ENCODE measurements around the gene TSPAN12.
"Not testable (repeated sequence)": the region's sequence is repeated elsewhere in the genome, so short reads cannot be mapped to it uniquely, and the experiment has no call there.

TSPAN12 gene, protein sequence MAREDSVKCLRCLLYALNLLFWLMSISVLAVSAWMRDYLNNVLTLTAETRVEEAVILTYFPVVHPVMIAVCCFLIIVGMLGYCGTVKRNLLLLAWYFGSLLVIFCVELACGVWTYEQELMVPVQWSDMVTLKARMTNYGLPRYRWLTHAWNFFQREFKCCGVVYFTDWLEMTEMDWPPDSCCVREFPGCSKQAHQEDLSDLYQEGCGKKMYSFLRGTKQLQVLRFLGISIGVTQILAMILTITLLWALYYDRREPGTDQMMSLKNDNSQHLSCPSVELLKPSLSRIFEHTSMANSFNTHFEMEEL

DNA sequence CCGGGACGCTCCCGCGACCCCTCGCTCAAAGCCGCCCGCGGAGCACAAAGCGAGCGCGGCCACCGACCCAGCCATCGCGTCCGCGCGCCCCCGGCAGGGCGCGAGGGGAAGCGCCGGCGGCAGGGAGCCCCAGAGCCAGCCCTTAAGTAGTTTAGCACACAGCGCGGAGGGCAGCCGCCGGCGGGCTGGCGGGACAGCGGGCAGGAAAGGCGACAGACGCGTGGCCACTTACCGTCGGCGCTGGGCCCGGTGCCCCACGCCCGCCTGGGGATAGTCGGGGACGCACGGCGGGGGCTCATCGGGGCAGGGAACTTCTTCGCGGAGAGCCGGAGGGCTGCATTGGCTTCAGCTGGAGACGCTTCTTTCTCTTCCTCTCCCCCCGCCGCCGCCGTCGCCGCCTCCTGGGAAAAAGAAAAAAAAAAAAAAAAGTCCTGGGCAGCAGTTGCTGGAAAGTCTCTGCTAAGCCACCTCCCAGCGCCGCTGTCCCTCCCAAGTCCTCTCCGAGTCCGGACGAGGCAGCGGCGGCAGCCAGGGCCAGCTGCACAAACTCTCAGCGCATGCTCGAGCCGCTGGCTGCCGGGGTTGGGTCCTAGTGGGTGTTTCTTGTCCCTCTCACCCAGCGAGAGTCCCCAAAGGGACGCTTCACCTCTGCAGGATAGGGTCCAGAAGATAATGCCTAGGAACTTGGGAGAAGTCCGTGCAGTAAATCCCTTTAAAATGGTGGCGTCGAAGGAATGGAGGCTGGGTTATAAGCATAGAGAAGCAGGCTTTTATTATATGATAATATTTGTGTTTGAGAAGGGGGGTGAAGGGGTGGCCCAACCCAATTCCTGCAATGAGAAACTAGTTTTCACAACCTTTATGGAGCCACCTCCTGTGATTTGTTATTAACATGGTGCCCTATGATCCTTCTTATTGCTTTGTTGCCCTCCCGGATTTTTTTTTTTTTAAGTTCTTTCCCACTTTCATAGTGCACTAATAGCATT, at the start of gene TSPAN12:
Gene TSPAN12, minus strand, starts transcription at position 557 of the 986 bp plus-strand sequence. CDS start 1,381 bp downstream, outside the sequence.
- DNase-seq (ENCODE audit: low spot score): peak; percentile 81
- FAIRE-seq: no peak

DNA sequence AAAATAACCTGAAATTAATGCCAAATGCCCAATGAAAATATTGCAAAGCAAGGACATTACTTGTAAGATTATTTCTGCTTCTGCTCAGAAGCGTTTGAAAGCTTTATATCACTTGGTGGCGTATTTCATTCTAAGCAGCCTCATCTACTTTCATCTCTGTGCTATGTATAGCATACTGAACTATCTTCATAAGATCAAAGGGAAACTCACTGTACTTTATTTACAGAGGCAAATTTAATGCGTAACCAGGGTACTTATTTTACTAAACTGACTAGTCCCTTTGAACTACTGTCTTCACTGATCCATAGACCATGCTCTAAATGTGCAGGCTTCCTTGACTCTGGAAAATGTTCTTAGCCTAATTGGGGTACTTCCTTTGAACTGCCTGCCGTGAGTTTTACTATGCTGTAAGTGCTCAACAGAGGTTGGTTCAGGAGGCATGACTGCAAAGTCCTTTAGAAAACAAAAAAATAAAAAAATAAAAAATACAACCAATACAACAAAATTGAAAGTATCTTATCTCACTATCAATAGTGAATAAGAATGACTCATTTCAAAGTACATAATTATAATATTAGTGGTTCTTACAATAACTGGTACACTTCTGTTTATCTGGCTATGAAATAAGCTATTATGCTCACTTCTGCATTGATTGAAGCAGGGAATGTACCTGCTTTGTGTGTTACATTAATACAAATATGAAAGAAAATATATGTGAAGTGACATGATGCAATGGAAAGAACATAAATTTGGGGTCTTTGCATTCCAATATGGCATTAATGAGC, 41.0 kb upstream of the TSPAN12 start:
- FAIRE-seq (no peak), DNase-seq (ENCODE audit: low spot score) (no peak)

DNA sequence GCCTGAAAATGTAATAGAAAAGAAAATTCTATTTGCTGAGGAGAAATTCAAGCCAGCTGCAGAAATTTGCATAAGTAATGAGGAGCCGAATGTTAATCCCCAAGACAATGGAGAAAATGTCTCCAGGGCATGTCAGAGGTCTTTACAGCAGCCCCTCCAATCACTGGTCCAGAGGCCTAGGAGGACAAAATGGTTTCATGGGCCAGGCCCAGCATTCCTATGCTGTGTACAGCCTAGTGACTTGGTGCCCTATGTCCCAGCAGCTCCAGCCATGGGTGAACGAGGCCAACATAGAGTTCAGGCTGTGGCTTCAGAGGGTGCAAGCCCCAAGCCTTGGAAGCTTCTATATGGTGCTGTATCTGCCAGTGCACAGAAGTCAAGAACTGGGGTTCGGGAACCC, 37.3 kb upstream of the TSPAN12 start:
- DNase-seq (ENCODE audit: low spot score); FAIRE-seq: not testable (repeated sequence)

DNA sequence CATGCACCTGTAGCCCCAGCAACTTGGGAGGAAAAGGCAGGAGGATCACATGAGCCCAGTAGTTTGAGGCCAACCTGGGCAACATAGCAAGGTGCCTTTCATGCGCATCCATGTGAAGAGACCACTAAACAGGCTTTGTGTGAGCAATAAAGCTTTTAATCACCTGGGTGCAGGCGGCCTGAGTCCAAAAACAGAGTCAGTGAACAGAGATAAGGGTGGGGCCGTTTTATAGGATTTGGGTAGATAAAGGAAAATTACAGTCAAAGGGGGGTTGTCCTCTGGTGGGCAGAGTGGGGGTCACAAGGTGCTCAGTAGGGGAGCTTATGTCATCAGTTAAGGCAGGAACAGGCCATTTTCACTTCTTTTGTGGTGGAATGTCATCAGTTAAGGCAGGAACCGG, 27.7 kb upstream of the TSPAN12 start:
- not testable (repeated sequence) for FAIRE-seq; DNase-seq (ENCODE audit: low spot score)

DNA sequence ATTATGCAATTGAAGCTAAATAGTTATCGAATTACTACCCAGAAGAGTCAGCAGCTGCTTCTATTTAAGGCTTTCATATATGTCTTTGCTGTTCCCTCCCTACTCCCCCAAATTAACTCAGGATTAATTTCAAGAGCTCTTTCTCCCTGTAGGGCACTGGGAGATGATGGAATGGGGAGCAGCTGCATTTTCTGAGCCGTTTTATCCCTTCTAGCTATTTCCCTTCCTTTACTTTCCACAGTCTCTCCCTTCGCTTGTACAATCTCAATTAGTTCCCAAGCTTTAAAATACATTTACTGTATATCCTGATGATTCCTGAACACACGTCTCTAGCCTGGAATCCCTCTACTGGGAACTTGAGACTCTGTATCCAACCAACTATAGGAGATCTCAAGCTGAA, 19.8 kb upstream of the TSPAN12 start:
- DNase-seq (ENCODE audit: low spot score): no peak
- FAIRE-seq: no peak

DNA sequence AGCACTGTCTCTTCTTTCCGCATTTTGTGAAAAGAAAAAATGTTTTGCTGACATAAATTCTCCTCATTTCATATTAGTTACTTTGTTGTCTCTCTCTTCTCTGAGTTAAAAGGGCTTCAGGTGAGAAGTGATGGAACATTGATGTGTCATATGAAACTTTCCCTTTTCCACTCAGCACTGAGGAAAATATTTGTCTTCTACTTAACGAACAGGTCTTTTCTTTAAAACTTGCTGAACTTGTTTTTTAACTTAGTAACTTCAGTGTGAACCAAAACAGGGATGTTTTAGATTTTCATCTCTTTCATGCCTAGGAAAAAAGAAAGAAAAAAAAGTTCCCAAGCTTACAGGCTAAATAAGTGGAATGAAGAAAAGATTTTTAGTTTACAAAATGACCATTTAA, 19.0 kb upstream of the TSPAN12 start:
- FAIRE-seq: no peak
- no peak for DNase-seq (ENCODE audit: low spot score)

DNA sequence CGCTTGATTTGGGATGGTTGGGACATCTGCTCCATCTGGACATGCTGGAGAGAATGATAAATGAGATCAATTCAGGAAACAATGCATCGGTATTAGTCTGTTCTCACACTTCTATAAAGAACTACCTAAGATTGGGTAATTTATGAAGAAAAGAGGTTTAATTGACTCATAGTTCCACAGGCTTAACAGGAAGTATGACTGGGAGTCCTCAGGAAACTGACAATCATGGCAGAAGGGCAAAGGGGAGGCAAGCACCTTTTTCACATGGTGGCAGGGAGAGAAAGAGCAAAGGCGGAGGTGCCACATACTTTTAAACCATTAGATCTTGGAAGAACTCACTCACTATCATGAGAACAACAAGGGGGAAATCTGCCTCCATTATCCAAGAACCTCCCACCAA, 16.8 kb upstream of the TSPAN12 start:
- FAIRE-seq: no peak
- no peak for DNase-seq (ENCODE audit: low spot score)

DNA sequence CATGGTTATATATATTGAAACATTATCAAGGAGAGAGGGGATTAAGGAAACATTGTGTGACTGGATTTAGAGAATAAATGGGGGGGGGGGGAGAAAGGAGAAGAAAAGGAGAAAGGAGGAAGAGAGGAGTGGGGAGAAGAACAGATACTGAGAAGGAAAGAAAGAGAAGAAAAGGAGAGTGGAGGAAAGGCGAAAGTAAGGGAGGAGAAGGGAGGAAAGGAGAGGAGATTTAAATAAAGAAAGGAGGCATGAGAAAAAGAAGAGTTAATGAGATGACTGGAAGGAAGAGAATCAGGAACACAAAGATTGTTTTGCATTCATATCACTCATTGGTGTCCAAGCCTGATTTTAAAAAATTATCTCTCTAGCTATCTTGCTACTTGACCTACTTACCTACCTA, 16.1 kb upstream of the TSPAN12 start:
- no peak for FAIRE-seq
- DNase-seq (ENCODE audit: low spot score): no peak

DNA sequence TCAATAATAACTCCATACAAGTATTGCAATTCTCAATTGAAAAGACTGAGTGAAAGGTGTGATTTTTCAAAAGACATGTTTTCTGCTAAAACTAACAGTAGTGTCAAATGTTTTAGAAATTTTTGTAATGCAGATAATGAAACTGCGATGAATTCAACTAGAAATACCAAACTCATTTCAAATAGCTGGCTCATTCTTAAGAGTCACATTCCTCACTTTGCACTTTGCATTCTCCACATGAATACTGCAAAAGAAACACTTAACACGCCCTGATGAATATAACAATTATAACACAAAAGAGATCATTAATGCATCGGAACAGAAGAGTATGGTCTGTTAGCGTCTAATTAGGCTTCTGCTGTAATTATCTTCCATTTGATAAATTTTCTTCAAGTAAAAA, 15.5 kb upstream of the TSPAN12 start:
- DNase-seq (ENCODE audit: low spot score): no peak
- no peak for FAIRE-seq

DNA sequence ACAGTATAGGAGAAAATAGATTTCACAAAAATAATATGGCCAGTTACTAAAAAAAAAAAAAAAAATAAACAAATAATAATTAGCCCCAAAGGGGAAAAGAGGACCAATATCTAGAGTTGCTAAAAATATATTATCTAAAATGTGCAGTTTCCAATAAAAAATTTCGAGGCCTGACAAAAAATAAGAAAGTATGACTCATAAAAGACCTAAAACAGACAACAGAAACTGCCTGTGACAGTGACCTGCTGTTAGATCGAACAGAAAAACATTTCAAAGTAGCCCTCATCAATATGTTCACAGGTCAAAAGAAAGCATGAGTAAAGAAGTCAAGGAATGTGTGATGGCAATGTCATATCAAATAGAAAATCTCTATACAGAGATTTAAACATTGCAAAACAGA, 11.8 kb upstream of the TSPAN12 start:
- no peak for FAIRE-seq

DNA sequence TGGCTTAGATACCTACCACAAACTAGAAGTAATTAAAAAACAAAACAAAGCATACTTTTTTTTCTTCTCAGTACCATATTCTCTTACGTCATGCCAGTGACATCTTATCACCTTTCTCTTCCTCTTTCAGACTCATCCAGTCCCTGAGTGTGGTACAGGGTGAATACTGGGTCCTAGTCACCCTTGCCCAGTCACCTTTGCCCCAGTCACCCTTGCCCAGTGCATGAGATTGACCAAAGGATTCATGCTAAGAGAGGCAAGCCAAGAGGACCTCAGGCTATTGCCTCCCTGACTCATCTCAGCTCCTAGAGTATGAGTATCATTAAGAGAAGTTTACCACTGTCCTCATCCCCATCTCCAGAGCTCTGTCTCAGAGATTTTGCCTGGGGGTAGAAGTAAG, 10.0 kb upstream of the TSPAN12 start:
- DNase-seq (ENCODE audit: low spot score) (no peak), FAIRE-seq (no peak)

More for the DNA sequence above, 11.8 kb upstream of the TSPAN12 start:
- DNase-seq (ENCODE audit: low spot score): no peak

DNA sequence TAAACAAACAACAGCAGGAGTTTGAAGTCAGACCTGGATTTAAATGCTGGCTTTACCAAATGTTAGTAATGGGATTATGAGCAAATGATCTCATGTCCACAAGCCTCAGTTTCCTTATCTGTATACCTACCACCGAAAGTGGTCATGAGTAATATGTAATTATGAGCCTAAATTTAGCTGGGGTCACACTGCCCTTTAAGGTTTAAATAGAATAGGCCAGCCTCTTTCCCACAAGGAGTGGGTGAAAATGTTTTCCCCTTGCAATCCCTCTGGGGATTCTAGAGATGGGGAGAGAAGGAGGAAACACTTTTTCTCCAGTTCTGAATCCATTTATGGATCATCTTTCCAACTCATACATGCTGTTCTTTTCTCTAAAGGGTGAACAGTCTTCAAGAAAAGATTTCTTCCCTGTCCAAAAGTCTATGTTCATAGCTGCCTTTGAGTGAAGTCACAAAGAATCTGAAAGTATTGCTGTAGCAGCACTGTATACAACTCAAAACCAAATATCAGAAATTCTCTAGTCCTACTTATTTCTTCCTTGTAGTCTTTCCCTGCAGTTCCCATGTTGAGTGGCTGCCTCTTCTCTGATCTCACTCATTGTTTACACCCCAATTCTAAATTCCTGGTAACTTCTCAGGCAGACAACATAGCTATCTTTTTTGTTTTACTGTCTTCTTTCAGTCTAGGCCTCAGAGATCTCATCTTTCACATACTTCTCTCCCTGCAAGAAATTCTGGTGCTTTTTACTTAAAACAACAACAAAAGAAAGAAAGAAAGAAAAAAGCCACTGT, 7.4 kb upstream of the TSPAN12 start:
- no peak for FAIRE-seq

DNA sequence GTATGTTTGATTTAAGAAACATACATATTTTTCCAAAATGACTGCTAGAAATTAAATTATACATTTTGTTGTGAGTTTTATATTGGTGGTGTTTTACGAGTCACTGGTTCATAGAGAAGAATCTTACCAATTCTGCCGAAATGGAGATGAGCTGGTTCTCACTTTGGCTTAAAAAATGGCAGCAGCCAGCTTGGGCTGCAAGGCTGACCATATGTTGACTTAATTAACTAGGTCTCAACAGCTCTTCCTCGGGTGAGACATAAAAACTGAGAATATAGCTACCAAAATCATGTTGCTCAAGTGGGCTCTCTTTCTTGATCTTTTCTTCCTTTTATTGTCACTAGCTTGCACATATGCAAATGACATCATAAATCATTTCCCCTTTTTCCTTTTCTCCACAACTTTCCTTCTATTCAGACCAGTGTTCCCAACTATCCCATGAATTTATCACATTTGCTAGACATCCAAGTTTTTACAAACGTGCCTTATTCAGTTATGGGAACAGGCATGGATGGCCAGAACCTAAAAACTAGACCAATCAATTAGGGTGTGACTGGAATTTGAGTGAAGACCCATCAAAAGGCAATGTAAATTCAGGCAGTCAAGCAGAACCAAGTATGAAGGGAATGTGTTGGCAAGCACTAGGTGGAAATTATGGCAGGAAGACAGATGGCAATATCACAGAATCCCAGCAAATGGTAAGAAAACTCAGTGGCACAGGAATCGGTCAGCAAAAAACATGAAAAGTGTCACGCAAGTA, 6.4 kb upstream of the TSPAN12 start:
- FAIRE-seq (no peak), DNase-seq (ENCODE audit: low spot score) (no peak)

More for the DNA sequence above, 7.4 kb upstream of the TSPAN12 start:
- DNase-seq (ENCODE audit: low spot score): no peak

DNA sequence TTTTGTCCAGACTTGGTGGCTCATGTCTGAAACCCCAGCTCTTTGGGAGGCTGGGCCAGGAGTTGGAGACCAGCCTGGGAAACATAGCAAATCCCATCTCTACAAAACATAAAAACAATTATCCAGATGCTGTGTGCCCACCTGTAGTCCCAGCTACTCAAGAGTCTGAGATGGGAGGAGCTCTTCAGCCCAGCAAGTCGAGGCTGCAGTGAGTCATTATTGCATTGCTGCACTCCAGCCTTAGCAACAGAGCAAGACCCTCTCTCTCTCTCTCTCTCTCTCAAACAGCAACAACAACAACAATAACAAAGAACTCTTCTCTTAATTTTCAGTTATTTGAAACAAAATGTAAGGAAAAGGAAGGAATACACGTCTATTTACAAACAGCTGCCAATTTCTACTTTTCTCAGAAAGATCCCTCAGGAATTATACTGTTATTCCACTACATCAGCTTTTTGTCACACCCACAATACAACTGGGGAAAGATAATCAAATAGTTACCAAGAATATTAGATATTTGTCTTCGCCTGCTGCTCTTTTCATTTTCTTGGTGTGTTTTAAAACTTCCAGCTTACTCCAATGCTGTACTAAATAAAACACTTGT, 5.1 kb upstream of the TSPAN12 start:
- no peak for DNase-seq (ENCODE audit: low spot score)
- no peak for FAIRE-seq

DNA sequence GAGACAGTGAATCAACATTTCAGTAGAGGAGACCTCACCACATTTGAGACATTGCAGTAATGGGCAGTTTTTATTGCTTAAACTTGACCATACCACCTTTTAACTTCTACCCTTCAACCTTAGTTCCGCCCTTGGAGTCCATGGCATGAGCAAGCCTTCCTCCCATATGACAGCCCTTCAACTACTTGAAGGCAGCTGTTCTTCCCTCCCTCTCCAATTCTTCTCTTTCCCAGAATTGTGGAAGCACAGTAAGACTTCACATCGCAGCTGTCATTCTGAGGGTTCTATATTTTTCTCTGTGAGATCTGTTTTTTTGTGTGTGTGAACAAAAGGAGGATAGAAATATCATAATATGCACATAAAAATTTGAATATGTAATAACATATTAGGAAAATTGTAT, 2.2 kb upstream of the TSPAN12 start:
- DNase-seq (ENCODE audit: low spot score) (no peak), FAIRE-seq (no peak)

DNA sequence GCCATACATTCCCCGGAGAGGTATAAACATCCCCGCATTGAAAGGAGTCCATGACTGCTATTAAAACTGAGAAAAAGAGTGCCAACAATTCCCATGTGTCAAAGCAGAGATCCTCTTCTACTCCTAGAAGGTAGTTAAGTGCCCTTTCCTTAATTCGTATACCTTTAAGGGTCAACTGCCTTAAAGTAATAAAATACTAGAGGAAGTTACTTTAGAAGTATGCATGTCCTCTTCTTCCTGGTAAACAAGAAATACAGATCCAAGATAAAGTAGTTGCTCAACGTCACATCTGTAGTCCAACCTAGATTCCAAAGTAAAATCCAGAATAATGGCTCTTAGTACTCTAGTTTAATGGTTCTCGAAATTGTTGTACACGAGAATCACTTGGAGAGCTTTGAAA, 1.5 kb upstream of the TSPAN12 start:
- no peak for DNase-seq (ENCODE audit: low spot score)
- no peak for FAIRE-seq

DNA sequence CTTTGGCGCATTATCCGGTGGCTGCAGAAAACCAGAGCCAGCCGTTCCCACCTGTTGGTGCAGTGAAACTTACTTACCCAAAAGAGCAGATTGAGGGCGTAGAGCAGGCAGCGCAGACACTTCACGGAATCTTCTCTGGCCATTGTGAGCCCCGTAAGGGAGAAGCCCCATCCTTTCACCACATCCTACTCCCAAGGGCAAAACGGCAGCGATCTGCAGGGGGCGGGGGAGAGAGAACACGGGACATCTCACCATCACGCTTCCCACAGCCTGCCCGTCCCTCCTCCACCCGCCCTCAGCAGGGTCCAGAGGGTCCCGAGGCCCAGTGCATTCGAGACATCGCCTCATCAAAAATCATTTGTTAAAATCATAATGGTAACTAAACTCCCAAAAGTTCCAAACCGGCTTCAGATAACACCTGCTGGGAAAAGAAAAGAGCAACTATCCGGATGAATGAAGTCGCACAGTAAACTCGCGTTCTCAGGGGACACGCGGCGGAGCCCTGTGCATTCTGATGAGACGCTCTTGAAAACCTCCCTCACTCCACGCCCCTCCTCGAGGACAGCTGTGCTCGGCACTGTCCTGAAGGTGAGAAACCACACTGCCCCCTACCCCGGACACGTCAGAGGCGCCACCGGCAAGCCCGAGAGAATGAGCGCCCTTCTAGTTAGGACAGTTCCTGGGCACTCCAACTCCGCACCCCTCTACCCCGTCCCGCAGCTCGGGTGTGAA, 1.2 kb downstream of the TSPAN12 start:
- FAIRE-seq (no peak), DNase-seq (ENCODE audit: low spot score) (peak; percentile 28)

DNA sequence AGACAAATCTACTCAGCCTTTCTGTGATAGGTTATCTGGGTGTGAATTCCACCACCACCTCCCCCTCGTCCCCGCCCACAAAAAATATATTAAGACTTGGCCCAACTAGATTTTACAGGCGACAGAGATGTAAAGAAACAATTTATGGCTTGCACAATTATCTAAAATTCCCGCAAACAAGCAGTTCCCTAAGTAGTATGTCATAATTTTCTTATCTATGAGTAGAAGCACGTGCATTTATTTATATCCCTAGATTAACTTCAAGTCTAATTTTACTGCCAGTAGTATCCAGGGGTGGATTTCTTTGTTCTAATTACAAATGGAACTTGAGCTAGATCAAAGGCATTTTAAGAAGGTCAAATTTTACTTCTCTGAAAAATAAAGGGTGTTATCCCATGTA, 1.7 kb downstream of the TSPAN12 start:
- FAIRE-seq (no peak), DNase-seq (ENCODE audit: low spot score) (no peak)

DNA sequence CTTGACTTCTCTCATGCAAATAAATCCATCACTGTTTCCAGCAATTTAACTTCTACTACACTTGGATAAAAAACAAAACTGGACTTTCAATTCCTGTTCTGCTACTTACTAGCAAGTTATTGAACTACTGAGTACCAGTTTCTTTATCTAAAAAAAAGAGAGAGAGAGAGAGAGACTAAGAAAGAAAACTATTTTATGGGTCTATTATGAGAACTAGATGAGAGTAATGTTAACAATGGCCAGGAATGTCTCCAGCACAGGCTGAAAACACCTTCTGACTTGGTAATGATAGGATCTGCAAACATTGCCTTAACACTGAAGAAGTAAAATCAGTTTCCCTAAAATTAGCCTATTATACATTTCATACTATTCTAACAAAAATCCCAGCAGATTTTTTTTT, 5.2 kb downstream of the TSPAN12 start:
- no peak for FAIRE-seq

More for the DNA sequence above, 5.2 kb downstream of the TSPAN12 start:
- DNase-seq (ENCODE audit: low spot score): no peak

Measured in urothelium cell line (cell line).